Stimulated activated CD4-positive, alpha-beta T cell treated with anti-CD3 and anti-CD28 coated beads, Interleukin-1b, Interleukin-23, amount 100 ng/mL, for 48 hours (primary cell): ENCODE measurements around the gene GAMT.

Experiments
- DNase-seq: peaks from one replicate; pipeline ENCODE4 v3.0.0-alpha.2; 2020

GAMT gene

GRCh38 chr19:1399079-1399478 is 2.3 kb downstream of the GAMT start:
- no peak for DNase-seq

- DNase-seq, result no peak
Measured at GRCh38 chr19:1397838-1398237, 3.5 kb downstream of the GAMT start.

GRCh38 chr19:1396768-1397679 is 4.3 kb downstream of the GAMT start:
- DNase-seq, result no peak

- no peak for DNase-seq
Measured at GRCh38 chr19:1396019-1396767, 5.1 kb downstream of the GAMT start.

- DNase-seq, result no peak
Measured at GRCh38 chr19:1395194-1396018, 5.9 kb downstream of the GAMT start.

GRCh38 chr19:1394252-1395193 is 6.8 kb downstream of the GAMT start:
- no peak for DNase-seq

GRCh38 chr19:1393841-1394240 is 7.5 kb downstream of the GAMT start:
- DNase-seq, result no peak

GRCh38 chr19:1392939-1393530 is 8.3 kb downstream of the GAMT start:
- DNase-seq, result no peak

- DNase-seq, result no peak
Measured at GRCh38 chr19:1392407-1392806, 8.9 kb downstream of the GAMT start.

GRCh38 chr19:1390890-1391423 is 10.4 kb downstream of the GAMT start:
- no peak for DNase-seq

GRCh38 chr19:1389033-1389940 is 12.1 kb downstream of the GAMT start:
- DNase-seq, result no peak

GRCh38 chr19:1388637-1389026 is 12.7 kb downstream of the GAMT start:
- DNase-seq, result no peak

GRCh38 chr19:1387684-1388636 is 13.4 kb downstream of the GAMT start:
- no peak for DNase-seq

- no peak for DNase-seq
Measured at GRCh38 chr19:1386945-1387683, 14.2 kb downstream of the GAMT start.

- DNase-seq, result no peak
Measured at GRCh38 chr19:1385816-1386215, 15.5 kb downstream of the GAMT start.

- no peak for DNase-seq
Measured at GRCh38 chr19:1384478-1385110, 16.7 kb downstream of the GAMT start.

GRCh38 chr19:1384085-1384462 is 17.3 kb downstream of the GAMT start:
- DNase-seq, result no peak
